Kidney glomerular epithelial cell (primary cell): ENCODE results near the gene SIX6.
"Not testable (repeated sequence)": the region's sequence is repeated elsewhere in the genome, so short reads cannot be mapped to it uniquely, and the experiment has no call there.

ENCODE experiments used
- DNase-seq: peaks from one replicate; lab custom pipeline; 2025; lab: John Stamatoyannopoulos, UW

The SIX6 gene

GRCh38 chr14:60508707-60509437 lies at the start of gene SIX6:
TSS of gene SIX6 (plus strand) at chr14:60509146. CDS start at chr14:60509399, 253 bp downstream.
- DNase-seq, result no peak

GRCh38 chr14:60480248-60480647 lies 28.7 kb upstream of the SIX6 start:
- not testable (repeated sequence) for DNase-seq

- DNase-seq, result no peak
Observed at GRCh38 chr14:60482743-60483142, 26.2 kb upstream of the SIX6 start.

- no peak for DNase-seq
Observed at GRCh38 chr14:60485057-60485597, 23.8 kb upstream of the SIX6 start.

- no peak for DNase-seq
Observed at GRCh38 chr14:60485598-60486251, 23.2 kb upstream of the SIX6 start, which contains the start of gene C14orf39. TSS of gene C14orf39 (minus strand) at chr14:60486063. CDS start at chr14:60485078, 985 bp downstream.

- DNase-seq, result no peak
Observed at GRCh38 chr14:60487211-60487610, 21.7 kb upstream of the SIX6 start.

GRCh38 chr14:60488175-60488574 lies 20.8 kb upstream of the SIX6 start:
- no peak for DNase-seq

GRCh38 chr14:60490270-60490669 lies 18.7 kb upstream of the SIX6 start:
- DNase-seq, result no peak

- DNase-seq, result no peak
Observed at GRCh38 chr14:60495946-60496345, 13.0 kb upstream of the SIX6 start.

- no peak for DNase-seq
Observed at GRCh38 chr14:60502541-60502940, 6.4 kb upstream of the SIX6 start.

GRCh38 chr14:60505448-60505847 lies 3.5 kb upstream of the SIX6 start:
- DNase-seq, result no peak

GRCh38 chr14:60506010-60506409 lies 2.9 kb upstream of the SIX6 start:
- no peak for DNase-seq

GRCh38 chr14:60506462-60506984 lies 2.4 kb upstream of the SIX6 start:
- DNase-seq, result no peak

- DNase-seq, result no peak
Observed at GRCh38 chr14:60506985-60507829, 1.7 kb upstream of the SIX6 start.

GRCh38 chr14:60508363-60508706 lies 611 bp upstream of the SIX6 start:
- DNase-seq, result no peak

GRCh38 chr14:60509438-60510253 lies 700 bp downstream of the SIX6 start:
- no peak for DNase-seq

- no peak for DNase-seq
Observed at GRCh38 chr14:60510254-60510950, 1.5 kb downstream of the SIX6 start.

GRCh38 chr14:60510951-60511599 lies 2.1 kb downstream of the SIX6 start:
- DNase-seq, result no peak

GRCh38 chr14:60512126-60512525 lies 3.2 kb downstream of the SIX6 start:
- no peak for DNase-seq

GRCh38 chr14:60512973-60513571 lies 4.1 kb downstream of the SIX6 start:
- DNase-seq, result no peak
